Stimulated activated CD8-positive, alpha-beta memory T cell treated with anti-CD3 and anti-CD28 coated beads, Interleukin-7, amount 100 ng/mL, for 4 hours (primary cell): ENCODE measurements around the gene THBS1.
A peak's percentile ranks its signal among the peaks of the same experiment; 100 is the strongest.

Experiments
- DNase-seq, 2 donors: peaks; one replicate each; pipeline ENCODE4 v3.0.0-alpha.2; 2020; ENCODE audit warnings: low read depth in 2 of 2

THBS1 gene

DNA sequence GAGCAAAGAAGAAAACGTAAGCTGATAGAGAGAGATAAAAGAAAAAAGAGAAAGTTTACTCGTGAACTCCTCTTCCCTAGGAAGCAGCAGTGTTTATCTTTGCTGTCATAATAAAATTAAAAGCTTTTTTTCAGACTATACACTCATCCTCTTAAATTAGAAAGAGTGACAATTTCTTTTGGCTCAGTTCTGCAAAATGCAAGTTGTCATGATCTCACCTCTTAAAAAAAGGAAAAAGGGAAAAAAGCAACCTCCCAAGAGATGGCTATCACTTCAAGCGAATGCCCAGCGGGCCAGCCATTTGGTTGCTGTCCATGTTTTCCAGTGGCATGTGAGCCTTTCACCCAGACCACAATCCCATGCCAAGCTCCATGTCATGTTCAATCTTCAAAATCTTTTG lies 7.0 kb upstream of the THBS1 start:
- DNase-seq, result no peak

DNA sequence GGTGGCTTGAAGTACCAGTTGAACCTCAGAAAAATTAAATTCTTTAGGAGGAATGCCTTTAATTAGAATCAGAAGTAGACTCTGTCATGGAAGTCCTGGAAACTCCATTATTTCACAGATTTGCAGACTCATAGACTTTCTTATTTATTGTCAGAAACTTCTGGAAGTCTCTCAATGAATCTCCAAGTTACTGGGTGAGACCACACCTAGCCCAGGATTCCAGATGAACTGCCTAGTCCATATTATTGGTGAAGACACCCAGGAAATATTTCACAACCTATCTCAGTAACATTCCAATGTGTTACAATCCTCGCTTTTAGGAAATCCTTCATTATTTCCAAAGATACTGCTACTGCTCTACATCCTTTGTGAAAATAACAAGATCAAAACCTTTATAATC lies 6.5 kb upstream of the THBS1 start:
- DNase-seq, result no peak

DNA sequence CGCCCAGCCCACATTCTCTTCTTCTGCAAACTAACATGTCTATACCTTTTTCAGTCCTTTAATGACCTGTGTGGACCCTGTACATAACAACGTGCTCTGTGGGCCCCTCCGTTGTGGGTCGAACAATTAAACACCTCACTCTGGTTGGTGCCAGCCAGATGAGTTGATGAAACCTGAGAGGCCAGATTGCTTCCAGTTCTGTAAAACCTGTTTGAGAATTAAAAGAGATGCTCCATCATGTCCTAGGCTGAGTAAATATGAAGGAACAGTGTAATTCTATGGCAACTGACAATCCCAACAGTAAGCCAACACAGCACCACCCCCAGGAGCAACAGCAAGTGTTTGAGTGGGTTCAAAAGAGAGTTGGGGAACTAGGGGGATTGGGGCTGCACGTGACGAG lies 5.7 kb upstream of the THBS1 start:
- DNase-seq, result no peak

DNA sequence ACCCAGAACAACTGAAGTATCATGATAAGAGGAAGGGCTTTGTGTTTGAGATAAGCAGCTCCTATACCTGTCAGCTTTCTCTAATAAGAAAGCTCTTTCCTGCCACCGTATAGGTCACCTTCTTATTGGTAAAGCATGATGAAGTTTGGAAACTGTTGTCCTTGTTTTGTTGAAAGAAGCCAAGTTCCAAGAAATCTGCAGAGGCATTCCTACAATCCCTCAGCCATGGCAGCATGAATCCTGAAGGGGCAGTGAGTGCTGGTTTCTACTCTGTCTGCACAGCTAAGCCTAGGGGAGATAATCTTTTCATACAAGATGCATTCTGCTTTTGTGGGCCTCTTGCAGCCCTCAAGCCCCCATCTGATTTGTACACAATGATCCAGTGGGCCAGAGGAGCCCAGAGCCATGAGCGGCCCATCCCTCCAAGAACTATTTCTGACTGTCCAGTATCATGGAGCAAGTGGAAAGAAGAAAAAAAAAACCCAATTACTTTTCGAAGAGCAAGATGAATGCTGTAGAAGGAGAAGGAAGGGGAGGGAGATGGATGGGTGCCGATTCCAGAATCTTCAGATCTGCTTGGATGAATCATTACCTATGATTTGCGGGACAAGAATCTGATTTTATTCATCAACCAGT lies 1.9 kb upstream of the THBS1 start:
- DNase-seq, result no peak

DNA sequence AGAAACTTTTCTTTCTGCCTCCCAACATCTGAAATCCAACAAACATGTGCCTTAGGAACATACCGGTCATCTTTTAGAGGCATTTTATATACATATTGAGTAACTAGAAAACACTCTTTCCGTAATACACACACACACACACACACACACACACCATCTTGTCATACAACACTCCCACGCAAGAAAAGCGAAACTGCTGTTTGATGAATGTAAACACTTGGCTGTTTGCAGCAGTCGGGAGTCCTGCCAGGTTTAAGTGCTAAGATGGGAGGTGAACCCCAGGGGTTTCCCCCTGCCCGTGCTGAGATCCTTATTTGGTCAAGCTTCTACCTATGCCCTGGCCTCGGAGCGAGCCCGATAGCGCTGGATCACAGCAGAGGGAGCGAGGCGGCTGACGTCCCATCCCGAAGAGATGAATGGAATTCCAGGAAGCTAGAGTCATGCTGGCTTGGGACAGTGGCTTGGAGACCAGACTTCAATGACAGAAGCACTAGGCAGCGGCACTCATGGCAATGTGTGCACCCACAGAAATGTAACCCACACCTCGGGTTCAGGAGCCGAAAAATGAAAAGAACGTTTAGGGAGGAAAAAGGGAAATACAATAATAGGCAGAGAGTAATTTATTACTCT lies 1.3 kb upstream of the THBS1 start:
- no peak for DNase-seq

DNA sequence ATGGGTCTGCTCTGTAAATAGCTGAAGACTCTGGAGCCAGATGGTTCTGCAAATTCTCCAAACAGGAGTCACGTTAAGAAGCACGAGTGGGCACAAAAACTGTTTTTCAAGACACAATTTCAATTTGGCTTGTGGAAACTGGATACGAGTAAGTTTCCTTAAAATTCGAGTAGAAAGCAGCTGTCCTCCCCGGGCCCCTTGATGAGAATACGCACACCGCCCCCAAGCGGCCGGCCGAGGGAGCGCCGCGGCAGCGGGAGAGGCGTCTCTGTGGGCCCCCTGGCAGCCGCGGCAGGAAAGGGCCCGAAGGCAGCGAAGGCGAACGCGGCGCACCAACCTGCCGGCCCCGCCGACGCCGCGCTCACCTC lies 778 bp upstream of the THBS1 start:
- DNase-seq, result peak; percentile 77 to 78

DNA sequence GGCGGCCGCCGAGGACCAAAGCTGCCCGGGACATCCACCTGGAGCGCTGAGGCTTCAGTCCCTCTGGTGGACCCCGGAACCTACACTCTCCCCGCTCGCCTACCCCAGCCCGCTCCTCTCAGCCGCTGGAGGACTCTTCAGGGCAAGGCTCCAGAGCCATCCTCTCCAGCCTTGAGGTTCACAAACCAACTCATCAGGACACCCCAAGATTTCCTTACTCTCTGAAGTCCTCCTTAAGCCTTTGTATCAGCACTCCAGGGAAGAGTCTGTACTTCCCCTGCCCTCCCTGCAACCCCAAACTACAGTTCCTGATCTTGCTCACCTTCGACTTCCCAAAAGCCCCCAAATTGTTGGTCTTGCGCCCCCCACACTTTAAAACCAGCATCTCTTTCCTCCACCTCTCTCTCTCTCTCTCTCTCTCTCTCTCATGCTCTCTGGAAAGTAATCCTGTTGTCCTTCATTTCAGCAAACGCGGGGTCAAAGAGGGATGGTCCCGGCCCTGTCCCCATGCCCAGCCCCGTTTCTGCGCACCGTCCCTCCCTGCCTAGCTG lies 438 bp downstream of the THBS1 start:
- DNase-seq, result no peak

DNA sequence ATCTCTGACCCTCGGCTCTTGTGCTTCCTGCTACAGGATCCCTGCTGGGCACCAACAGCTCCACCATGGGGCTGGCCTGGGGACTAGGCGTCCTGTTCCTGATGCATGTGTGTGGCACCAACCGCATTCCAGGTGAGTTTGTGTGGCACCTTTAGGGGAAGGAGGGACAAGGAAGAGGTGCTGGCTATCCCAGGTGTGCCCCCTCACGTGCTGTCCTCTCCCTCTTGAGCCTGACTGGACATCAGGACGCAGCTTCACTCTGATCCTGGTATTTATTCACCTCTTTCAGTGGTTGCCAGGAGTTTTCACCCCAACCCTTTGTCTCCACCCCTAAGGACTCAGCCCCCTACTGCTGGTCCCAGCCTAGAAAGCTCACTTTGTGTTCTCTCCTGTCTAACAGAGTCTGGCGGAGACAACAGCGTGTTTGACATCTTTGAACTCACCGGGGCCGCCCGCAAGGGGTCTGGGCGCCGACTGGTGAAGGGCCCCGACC lies 960 bp downstream of the THBS1 start:
- no peak for DNase-seq

DNA sequence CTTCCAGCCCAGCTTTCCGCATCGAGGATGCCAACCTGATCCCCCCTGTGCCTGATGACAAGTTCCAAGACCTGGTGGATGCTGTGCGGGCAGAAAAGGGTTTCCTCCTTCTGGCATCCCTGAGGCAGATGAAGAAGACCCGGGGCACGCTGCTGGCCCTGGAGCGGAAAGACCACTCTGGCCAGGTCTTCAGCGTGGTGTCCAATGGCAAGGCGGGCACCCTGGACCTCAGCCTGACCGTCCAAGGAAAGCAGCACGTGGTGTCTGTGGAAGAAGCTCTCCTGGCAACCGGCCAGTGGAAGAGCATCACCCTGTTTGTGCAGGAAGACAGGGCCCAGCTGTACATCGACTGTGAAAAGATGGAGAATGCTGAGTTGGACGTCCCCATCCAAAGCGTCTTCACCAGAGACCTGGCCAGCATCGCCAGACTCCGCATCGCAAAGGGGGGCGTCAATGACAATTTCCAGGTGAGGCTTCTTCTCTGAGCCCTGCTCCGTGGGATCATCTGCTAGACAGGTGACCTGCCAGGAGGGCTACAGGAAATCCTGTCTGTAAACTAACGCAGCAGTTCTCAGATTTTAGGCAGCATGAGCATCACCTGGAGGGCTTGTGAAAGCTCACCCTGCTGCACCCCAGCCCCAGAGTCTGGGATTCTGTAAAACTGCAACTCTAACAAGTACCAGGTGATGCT lies 1.6 kb downstream of the THBS1 start:
- no peak for DNase-seq

DNA sequence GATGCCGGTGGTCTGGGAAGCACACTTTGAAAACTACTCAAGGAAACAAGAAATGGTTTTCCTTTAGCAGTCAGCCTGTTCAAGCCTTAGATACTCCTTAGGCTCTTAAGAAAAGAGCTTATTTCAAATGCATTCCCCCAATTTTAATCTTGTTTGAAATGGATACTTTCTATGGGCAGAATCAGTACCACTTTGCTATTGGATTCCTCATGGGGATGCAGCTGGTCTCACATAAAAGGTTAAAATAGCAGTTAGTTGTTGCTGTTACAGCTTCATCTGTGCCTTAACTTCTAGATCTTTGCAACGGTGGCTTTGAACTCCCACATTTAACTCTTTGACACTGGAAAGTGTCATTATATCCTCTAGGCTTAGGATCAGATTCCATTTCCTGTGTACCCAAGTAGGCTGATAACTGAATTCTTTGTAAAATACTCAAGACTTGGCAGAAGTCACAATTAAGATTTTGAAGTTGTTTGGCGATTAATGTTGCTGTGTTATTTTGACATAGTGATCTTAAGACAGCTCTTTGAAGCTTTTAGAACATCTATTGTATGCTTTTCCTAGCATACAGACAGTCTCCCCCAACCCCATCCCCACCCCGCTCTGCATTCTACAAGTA lies 2.2 kb downstream of the THBS1 start:
- DNase-seq, result no peak

DNA sequence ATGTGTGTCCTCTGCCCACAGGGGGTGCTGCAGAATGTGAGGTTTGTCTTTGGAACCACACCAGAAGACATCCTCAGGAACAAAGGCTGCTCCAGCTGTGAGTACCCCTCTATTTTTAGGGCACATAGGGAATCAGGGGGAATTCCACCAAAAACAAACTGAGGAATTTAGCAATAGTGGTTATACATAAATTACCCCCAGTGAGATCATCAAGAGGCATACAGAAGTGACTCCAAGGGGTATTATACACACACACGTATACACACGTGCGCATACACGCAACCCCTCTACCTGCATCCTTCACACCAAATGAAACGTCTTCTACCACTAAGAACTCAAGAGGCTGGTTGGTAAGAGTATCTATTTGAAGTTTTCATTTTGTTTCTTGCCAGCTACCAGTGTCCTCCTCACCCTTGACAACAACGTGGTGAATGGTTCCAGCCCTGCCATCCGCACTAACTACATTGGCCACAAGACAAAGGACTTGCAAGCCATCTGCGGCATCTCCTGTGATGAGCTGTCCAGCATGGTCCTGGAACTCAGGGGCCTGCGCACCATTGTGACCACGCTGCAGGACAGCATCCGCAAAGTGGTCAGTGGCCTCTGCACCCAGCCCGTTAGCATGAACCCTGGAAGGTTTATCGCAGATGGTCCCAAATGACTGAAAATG lies 2.9 kb downstream of the THBS1 start:
- DNase-seq, result no peak

DNA sequence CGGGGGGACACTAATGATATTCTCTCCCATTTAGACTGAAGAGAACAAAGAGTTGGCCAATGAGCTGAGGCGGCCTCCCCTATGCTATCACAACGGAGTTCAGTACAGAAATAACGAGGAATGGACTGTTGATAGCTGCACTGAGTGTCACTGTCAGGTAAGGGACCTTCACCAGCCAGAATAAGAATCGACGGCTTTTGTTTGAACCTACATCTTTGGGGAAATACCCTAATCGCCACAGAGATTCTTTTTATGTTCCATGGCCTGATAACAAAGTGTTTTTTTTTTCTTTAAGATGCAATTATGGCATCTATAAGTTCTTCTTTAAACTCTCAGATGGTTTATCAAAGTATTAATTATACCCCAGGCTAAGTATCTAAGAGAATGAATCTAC lies 3.4 kb downstream of the THBS1 start:
- no peak for DNase-seq

DNA sequence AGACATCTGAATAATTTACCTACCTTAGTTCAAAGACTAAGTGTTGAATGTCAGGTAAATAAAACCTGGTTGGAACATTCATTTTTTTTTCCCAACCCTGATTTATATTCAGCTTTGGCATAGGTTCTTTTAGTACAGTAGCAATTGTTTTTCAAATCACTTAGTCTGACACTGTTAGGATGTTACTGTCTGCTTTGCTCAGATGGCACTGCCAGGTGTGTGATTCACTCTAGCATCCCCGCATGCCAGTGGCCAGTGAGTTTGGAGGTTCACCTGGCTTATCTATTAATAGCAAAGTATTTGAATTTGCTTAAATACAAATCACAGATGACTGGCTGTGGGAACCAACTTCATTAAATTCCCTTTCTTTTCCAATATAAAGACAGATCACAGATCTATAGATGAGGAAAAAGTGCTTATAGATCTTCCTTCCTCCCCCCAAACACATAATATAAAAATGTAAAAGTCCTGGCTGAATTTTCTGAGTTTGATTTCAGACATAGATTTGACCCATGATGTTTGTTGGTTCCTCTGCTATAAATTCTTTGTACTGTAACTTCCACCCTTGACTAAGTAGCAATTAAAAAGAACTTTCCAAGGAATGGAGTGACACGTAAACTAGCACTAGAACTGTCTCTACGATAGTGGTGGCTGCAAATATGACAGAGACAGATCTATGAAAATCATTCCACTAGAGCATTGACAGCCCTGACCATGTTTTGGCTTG lies 3.9 kb downstream of the THBS1 start:
- DNase-seq, result no peak

DNA sequence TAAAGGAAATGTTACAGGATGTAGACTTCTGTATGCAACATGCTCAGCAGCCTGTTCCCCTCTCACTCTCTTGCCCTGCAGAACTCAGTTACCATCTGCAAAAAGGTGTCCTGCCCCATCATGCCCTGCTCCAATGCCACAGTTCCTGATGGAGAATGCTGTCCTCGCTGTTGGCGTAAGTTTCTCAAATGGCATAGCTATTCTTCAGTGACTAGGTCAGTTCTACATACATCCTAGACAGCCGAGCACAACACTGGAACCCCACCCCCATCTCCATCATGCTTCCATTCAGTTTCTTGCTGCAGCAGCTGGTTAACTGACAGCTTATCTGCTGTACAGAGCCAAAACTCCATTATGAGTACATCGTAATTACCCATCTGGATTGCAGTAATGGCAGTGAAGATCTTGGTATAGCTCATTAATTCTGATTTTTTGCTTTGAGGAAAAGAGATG lies 4.5 kb downstream of the THBS1 start:
- DNase-seq, result no peak

DNA sequence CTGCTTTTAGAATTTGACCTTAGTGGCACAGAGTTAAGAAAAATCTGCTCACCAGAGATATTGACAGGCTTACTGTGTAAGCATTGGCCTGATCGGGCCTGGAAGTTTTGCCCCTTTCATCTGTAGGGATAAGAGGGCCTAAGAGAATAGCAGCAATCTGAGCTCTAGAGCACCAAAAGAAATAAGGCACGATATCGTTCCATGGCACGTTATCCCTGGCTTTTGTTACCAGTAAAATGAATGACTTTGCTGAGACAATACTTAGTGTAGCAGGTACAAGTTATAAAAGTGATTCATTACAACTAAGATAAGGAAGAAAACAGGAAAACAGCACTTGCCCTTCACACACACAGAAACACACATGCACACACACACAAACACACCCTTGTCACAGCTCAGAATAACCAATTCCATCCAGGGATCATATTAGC lies 5.0 kb downstream of the THBS1 start:
- no peak for DNase-seq

DNA sequence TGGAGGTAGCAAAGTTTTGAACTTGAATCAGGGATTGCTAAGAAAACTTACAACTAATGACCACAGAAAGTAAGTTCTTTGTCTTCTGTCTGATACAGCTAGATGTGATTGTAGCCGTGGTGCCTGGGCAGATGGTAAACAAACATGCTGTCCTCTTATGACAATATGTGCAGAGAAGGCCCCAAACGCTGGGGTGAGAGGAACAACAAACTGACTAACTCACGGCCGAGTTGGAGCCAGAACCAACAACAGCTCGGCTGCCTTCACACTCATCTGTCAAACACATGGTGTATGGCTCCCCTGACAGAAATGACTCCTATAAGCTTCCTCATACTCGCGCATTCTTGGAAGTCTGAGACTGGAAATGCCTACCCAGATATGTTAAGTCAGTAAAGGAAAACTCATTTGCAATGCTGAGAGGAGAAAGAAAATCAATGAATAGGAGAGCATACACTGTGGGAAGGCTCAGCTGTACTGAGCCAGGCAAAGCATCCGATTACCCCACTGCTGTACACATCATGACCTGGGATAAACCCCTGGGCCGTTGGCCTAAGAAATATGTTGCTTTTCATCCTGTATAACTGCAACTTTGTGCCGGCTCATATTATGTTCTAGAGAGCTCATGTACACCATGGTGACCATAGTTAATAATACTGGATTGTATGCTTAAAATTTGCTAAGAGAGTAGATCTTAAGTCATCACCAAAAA lies 5.7 kb downstream of the THBS1 start:
- no peak for DNase-seq

DNA sequence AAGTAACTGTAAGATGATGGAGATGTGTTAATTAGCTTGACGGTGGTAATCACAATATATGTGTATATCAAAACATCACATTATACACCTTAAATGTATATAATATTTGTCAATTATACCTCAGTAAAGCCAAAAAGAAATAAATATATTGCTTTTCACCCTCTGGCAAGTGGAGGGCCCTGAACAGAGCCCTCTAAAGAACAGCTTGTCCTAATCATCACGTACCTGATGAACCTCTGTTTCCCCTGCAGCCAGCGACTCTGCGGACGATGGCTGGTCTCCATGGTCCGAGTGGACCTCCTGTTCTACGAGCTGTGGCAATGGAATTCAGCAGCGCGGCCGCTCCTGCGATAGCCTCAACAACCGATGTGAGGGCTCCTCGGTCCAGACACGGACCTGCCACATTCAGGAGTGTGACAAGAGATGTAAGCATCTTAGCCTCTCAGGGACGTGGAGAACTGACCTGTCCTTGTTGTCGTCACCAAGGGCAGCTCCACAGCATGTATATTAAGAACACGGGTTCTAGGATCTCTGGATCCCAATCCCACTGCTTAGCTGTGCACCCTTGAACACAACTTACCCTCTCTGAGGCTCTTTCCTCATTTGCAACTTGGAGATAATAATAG lies 6.3 kb downstream of the THBS1 start:
- DNase-seq, result no peak

DNA sequence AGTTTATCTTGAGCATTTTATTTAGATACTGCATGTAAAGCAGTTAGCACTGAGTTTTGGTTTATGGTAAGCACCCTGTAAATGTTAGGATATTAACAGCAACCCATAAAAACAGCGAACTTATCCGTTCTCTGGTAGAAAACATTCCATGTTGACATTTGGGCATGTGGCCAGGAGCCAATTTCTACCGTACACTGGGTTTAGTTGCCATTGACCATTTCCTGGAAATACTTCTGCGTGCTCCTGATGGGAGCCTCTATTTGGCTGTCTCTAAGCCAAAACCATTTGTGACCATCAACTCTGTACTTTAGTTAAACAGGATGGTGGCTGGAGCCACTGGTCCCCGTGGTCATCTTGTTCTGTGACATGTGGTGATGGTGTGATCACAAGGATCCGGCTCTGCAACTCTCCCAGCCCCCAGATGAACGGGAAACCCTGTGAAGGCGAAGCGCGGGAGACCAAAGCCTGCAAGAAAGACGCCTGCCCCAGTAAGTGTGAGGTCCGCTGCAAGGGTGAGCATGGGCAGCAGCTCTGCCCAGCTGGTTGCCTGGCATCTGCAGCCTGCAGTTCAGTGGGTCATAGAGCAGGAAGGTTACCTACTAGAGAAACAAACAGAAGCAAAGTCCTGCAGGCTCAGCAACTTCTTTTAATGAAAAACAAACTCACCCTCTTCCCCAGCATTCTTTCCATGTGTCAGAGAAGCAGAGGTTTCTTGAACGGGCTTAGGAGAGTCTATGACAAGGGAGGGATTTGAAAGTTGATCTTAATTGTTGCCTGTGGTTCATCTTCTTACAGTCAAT lies 7.1 kb downstream of the THBS1 start:
- DNase-seq, result no peak

DNA sequence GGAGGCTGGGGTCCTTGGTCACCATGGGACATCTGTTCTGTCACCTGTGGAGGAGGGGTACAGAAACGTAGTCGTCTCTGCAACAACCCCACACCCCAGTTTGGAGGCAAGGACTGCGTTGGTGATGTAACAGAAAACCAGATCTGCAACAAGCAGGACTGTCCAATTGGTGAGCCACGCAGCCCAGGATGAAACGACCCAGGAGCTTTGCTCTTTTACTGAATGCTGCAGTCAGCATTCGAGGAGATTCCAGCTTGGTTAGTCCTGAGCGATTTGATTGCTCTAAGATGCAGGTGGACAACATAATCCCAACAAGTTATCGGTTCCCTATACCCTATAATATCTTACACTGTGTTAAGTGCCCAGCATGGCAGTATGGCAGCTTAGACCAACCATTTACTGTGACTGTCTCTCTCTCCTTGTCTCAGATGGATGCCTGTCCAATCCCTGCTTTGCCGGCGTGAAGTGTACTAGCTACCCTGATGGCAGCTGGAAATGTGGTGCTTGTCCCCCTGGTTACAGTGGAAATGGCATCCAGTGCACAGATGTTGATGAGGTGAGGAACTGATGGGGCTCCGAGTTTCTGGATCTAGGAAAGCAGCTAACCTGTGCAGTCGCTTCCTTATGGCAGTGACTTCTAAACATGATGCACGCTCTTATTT lies 7.8 kb downstream of the THBS1 start:
- no peak for DNase-seq
